Activated naive CD4-positive, alpha-beta T cell treated with anti-CD3 and anti-CD28 coated beads for 36 hours (primary cell): ENCODE measurements around the gene CALCOCO1. TPM values are rescaled to one million over a fixed set of nuclear protein-coding genes. Genes with fewer than 3 reads are reported as not detected.

Source experiments
- CTCF ChIA-PET: fragments of 350-600 bp; sonication (Branson Sonifier 250); formaldehyde crosslinking; loops from one replicate; lab custom pipeline; 2021; ENCODE audit warnings: antibody characterized with exemption; lab: Charles Lee
- DNase-seq: peaks from one replicate; pipeline ENCODE4 v3.0.0-alpha.2; 2020
- H3K27ac Mint-ChIP-seq: one replicate; pipeline ENCODE4 v1.8.0; 2021; ENCODE audit warnings: mild to moderate bottlenecking, mixed read lengths
- H3K27me3 Mint-ChIP-seq: one replicate; pipeline ENCODE4 v1.8.0; 2021; ENCODE audit warnings: low read depth, mixed read lengths
- H3K36me3 Mint-ChIP-seq: one replicate; pipeline ENCODE4 v1.8.0; 2021; ENCODE audit warnings: low read depth, mixed read lengths
- H3K4me1 Mint-ChIP-seq: one replicate; pipeline ENCODE4 v1.8.0; 2021; ENCODE audit warnings: low read depth, mixed read lengths
- H3K4me3 Mint-ChIP-seq: one replicate; pipeline ENCODE4 v1.8.0; 2021; ENCODE audit warnings: mild to moderate bottlenecking, moderate library complexity, mixed read lengths
- H3K9me3 Mint-ChIP-seq: one replicate; pipeline ENCODE4 v1.8.0; 2021; ENCODE audit warnings: mixed read lengths
- intact Hi-C: fragments of 100-400 bp; cut with micrococcal nuclease; formaldehyde crosslinking; loops from one replicate; pipeline ENCODE4 v1.15.1; 2023
- total RNA-seq, 2 experiments: library from RNA; stranded (reverse); gene quantifications; one replicate each; pipeline ENCODE4 v1.2.3, GENCODE V29; 2021

The CALCOCO1 gene
- total RNA-seq, 2 experiments from 2014 or later: 8.1 to 8.3 TPM

DNA sequence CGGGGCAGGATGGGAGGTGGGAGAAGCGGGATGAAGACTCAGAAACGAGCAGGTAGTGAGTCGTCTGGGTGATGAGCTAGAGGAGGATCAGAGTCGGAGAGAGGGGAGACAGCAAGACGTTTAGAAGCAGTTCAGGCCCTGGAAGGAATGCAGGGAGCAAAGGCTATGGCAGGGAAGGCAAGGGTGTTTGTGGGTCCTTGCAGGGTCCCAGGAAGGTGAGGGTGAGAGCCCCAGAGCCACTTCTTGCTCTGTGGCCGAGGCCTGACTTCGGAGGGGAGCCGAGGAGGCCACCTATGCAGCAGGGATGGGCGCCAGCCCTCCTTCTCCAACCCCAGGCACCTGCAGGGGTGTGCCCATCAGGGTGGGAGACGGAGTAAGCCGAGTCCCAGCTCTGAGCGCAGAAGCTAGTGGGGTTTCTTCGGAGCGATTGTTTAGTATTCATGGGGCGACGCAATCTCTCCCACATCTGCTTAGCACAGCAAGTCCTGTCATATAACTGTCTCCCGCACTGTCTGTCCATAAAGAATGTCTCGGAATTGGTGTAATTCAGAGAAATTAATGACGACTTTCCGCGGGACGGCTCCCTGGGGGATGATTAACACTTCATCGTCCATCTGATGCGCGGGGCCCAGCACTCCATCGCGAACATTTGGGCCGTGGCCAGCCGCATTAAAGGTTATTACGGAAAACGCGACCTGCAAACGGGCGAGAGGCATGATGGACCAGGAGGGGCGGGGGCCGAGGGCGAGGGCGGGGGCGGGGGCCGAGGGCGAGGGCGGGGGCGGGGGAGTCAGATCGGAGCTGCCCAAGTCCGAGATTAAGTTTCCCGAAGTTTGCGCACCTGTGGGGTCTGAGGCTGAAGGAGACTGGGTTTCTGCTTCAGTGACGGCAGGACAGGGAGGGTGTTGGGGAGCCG lies 12.2 kb upstream of the CALCOCO1 start:
- Mint-ChIP-seq H3K36me3 (no peaks in the 10 kb centered on the region), H3K27me3 (peaks cover 19% of the 10 kb centered on the region), H3K4me1 (peaks cover 12% of the 10 kb centered on the region), H3K27ac (no peak overlapping the region), H3K9me3 (no peaks in the 10 kb centered on the region), H3K4me3 (peak overlapping the region; percentile 49)
- intact Hi-C loops: no loop called here
- DNase-seq: no peak
- CTCF ChIA-PET: interaction anchor here (0.6 to 2.6 kb wide), 7 partner anchors 9 to 40 kb away, joined by 3 to 16 read pairs (median 3); no protein-coding TSS in a partner anchor

GRCh38 chr12:53738406-53739213 lies 11.4 kb upstream of the CALCOCO1 start:
- intact Hi-C loops: no loop called here
- H3K9me3 Mint-ChIP-seq: no peaks in the 10 kb centered on the region
- H3K4me3 Mint-ChIP-seq: peak overlapping the region; percentile 49
- no peak overlapping the region for H3K27ac Mint-ChIP-seq
- CTCF ChIA-PET: interaction anchor here (0.9 to 2.6 kb wide), 7 partner anchors 8 to 125 kb away, joined by 3 to 16 read pairs (median 3); no protein-coding TSS in a partner anchor
- no peaks in the 10 kb centered on the region for H3K36me3 Mint-ChIP-seq
- H3K4me1 Mint-ChIP-seq: peaks cover 19% of the 10 kb centered on the region
- H3K27me3 Mint-ChIP-seq: peaks cover 15% of the 10 kb centered on the region
- DNase-seq: peak; percentile 52

DNA sequence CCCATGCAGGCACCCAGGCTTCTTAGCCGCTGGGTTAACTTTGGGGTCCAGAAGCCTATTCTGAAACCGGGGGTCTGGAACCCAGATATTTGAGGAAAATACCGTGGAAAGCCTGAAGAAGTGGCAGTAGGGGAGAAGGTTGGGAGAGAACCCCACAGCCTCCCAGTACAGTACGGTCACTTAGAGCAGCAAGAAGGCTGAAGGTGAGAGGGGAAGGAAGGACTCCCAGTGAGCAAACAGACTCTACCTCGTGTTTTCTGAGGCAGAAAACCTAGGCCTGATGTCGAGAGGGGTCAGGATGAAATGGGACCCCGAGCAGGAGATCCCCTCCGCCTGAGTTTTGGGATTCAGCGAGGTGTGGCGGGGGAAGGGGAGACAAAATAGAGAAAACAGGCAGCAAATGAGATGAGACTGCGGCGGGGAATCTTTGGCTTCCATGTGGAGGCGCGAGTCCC lies 10.7 kb upstream of the CALCOCO1 start:
- Mint-ChIP-seq H3K4me1 (peaks cover 20% of the 10 kb centered on the region), H3K9me3 (no peaks in the 10 kb centered on the region), H3K27ac (no peak overlapping the region), H3K4me3 (no peak overlapping the region), H3K36me3 (no peaks in the 10 kb centered on the region), H3K27me3 (peaks cover 12% of the 10 kb centered on the region)
- CTCF ChIA-PET: interaction anchor here (0.9 to 13.6 kb wide), 5 partner anchors 7 to 125 kb away, joined by 3 to 231 read pairs (median 3); no protein-coding TSS in a partner anchor
- no peak for DNase-seq
- intact Hi-C loops: no loop called here

- DNase-seq: no peak
- intact Hi-C loops: no loop called here
- H3K36me3 Mint-ChIP-seq: no peaks in the 10 kb centered on the region
- H3K4me3 Mint-ChIP-seq: no peak overlapping the region
- peaks cover 20% of the 10 kb centered on the region for H3K4me1 Mint-ChIP-seq
- CTCF ChIA-PET: interaction anchor here (0.6 to 13.6 kb wide), 5 partner anchors 8 to 44 kb away, joined by 3 to 231 read pairs (median 3); no protein-coding TSS in a partner anchor
- H3K27me3 Mint-ChIP-seq: peaks cover 9% of the 10 kb centered on the region
- H3K9me3 Mint-ChIP-seq: no peaks in the 10 kb centered on the region
- H3K27ac Mint-ChIP-seq: no peak overlapping the region
Measured at GRCh38 chr12:53737093-53737808, 10.0 kb upstream of the CALCOCO1 start.

- Mint-ChIP-seq H3K36me3 (no peaks in the 10 kb centered on the region), H3K27me3 (peaks cover 9% of the 10 kb centered on the region), H3K9me3 (no peaks in the 10 kb centered on the region), H3K27ac (no peak overlapping the region), H3K4me1 (peaks cover 20% of the 10 kb centered on the region), H3K4me3 (no peak overlapping the region)
- intact Hi-C loops: no loop called here
- DNase-seq: no peak
- CTCF ChIA-PET: interaction anchor here (1.0 to 13.6 kb wide), 4 partner anchors 8 to 61 kb away, joined by 3 to 231 read pairs (median 4); partner anchors contain the start of gene ATP5MC2
Measured at GRCh38 chr12:53736592-53736991, 9.3 kb upstream of the CALCOCO1 start.

DNA sequence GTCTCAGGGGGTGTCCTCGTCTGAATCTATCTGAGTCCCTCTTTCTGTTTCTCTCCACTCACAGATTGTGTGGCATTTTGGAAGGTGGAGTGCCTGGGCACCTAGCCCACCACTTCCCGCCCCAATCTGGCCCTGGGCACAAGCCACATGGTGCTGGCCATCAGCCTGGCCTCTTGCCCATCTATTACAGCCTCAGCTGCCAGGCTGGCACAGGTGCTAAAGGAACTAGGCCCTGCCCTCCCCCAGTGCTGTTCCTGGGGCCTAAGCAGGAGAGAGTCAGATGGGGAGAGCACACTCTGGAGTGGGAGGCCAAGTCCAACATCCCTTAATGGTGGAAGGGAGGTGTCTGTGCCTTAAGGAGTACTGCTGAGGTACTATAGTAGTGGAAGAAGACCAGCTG lies 8.3 kb upstream of the CALCOCO1 start:
- intact Hi-C loops: no loop called here
- DNase-seq: no peak
- Mint-ChIP-seq H3K27ac (no peak overlapping the region), H3K4me1 (peaks cover 20% of the 10 kb centered on the region), H3K27me3 (peaks cover 9% of the 10 kb centered on the region), H3K4me3 (no peak overlapping the region), H3K9me3 (no peaks in the 10 kb centered on the region), H3K36me3 (no peaks in the 10 kb centered on the region)
- CTCF ChIA-PET: interaction anchor here (1.3 to 13.6 kb wide), 4 partner anchors 9 to 60 kb away, joined by 3 to 231 read pairs (median 8); partner anchors contain the start of gene ATP5MC2

GRCh38 chr12:53734425-53734824 lies 7.2 kb upstream of the CALCOCO1 start:
- CTCF ChIA-PET: interaction anchor here (0.6 to 13.6 kb wide), 6 partner anchors 11 to 475 kb away, joined by 3 to 231 read pairs (median 6); no protein-coding TSS in a partner anchor
- no peak overlapping the region for H3K27ac Mint-ChIP-seq
- no peaks in the 10 kb centered on the region for H3K36me3 Mint-ChIP-seq
- H3K4me3 Mint-ChIP-seq: no peak overlapping the region
- no peaks in the 10 kb centered on the region for H3K9me3 Mint-ChIP-seq
- no peak for DNase-seq
- intact Hi-C loops: no loop called here
- peaks cover 20% of the 10 kb centered on the region for H3K4me1 Mint-ChIP-seq
- H3K27me3 Mint-ChIP-seq: peaks cover 9% of the 10 kb centered on the region

DNA sequence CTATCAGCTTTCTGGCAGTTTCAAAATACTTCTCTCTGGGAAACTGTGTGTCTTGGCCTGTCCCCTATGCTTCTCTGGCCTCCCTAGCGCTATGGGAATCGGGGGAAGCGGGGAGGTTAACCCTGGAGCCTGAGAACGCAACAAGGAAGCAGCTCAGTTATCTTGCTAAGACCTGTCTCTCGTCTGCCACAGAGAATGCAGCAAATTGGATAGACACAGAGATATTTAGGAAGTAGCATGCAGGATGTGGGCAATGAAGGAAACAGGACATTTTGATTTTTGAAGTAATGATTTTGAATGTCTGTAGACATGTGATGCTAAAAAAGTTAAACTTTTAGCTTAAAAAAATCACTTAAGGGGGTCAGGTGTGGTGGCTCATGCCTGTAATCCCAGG lies 6.6 kb upstream of the CALCOCO1 start:
- CTCF ChIA-PET: interaction anchor here (0.6 to 13.6 kb wide), 5 partner anchors 11 to 476 kb away, joined by 3 to 231 read pairs (median 8); no protein-coding TSS in a partner anchor
- H3K27ac Mint-ChIP-seq: no peak overlapping the region
- intact Hi-C loops: no loop called here
- no peak overlapping the region for H3K4me3 Mint-ChIP-seq
- H3K9me3 Mint-ChIP-seq: no peaks in the 10 kb centered on the region
- peaks cover 4% of the 10 kb centered on the region for H3K27me3 Mint-ChIP-seq
- DNase-seq: no peak
- H3K36me3 Mint-ChIP-seq: no peaks in the 10 kb centered on the region
- peaks cover 15% of the 10 kb centered on the region for H3K4me1 Mint-ChIP-seq

DNA sequence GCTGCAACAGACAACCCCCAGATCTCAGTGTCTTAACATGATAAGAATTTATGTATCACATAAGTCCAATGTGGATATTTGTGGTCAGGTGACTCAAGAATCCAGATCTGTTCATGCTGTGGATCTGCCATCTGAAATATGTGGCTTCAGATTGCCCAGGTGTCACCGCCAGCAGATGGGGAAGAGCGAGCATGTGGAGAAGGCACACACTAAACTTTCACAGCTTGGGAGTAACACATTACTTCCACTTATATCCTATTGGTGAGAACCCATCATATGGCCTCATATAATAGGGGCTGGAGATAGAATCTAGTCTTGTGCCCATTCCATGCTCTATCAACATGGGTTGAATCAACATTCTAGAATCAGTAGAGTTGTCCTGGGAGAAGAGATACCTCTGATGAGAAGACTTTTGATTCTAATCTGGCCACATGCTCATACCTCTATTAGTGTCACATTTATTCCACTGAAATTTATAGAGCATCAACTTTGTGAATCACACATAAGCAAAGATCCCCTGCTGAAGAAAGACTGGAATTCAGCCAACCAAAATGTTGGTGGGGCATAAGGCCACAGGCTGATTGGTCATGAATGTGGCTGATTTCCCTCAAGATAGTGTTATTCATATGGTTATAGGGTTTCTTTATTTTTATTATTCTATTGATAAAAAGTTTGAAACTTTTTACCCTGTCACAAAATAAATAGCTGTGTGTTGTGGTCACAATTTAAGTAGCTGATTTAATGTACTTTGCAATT lies 6.0 kb upstream of the CALCOCO1 start:
- peaks cover 11% of the 10 kb centered on the region for H3K4me1 Mint-ChIP-seq
- H3K27ac Mint-ChIP-seq: no peak overlapping the region
- no peaks in the 10 kb centered on the region for H3K36me3 Mint-ChIP-seq
- CTCF ChIA-PET: interaction anchor here (1.0 to 13.6 kb wide), 5 partner anchors 12 to 476 kb away, joined by 3 to 231 read pairs (median 8); no protein-coding TSS in a partner anchor
- H3K9me3 Mint-ChIP-seq: no peaks in the 10 kb centered on the region
- H3K27me3 Mint-ChIP-seq: peaks cover 2% of the 10 kb centered on the region
- no peak overlapping the region for H3K4me3 Mint-ChIP-seq
- intact Hi-C loops: no loop called here
- DNase-seq: no peak

DNA sequence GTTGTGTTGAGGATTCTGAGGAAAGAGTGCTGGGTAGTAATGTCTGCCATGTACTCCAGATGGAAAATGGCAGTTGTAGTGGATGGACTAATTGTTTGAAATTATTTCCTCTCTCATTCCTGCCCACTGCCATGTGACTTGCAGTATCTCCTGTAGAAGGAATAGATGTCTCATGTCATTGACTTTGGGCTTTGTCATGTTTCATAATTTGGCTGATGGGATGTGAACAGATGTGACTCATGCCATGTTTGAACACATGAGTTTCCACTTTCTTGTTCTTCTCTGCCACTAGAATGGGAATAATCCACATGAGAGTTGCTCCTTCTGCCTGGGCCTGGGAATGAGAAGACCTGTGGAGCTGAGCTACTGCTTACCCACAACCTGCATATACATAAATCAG lies 2.4 kb upstream of the CALCOCO1 start:
- peaks cover 24% of the 10 kb centered on the region for H3K4me1 Mint-ChIP-seq

More for the DNA sequence above, 2.4 kb upstream of the CALCOCO1 start:
- no peaks in the 10 kb centered on the region for H3K9me3 Mint-ChIP-seq
- no peak overlapping the region for H3K27ac Mint-ChIP-seq
- H3K27me3 Mint-ChIP-seq: no peaks in the 10 kb centered on the region
- CTCF ChIA-PET: interaction anchor here (0.9 to 13.6 kb wide), 3 partner anchors 9 to 15 kb away, joined by 3 to 231 read pairs (median 3); no protein-coding TSS in a partner anchor
- DNase-seq: no peak
- no peak overlapping the region for H3K4me3 Mint-ChIP-seq
- H3K36me3 Mint-ChIP-seq: no peaks in the 10 kb centered on the region
- intact Hi-C loops: loop anchor here (5.0 kb wide), 2 partner anchors 432 to 507 kb away; partner anchors contain the start of genes MYG1 and PFDN5
